Measurements from ENCODE around the gene IQGAP2.

DNA sequence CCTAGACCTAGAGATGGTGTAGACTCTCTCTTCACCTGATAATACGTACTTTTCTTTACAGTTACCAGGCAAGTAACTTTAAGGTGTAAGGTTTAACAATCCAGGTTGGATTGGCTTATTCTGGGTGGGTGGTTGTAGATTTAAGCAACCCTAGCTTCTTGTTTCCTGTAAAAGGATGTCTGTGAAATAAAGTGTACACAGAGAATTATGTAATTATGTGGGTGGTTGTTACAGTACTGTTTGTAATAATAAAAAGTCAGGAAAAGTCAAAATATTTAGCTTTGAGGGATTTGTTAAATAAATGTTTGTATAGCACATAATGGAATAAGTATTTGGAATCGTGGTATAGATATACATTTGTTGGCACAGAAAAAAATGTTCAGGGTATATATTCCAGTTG, 269.2 kb downstream of the IQGAP2 start:
- TF ChIP-seq EP300 (IDR thresholded peaks at IDR 0.05; ENCODE audit: borderline replicate concordance) (no peak), YY1 (IDR thresholded peaks at IDR 0.05; ENCODE audit: low read depth) (no peak), TAF1 (IDR thresholded peaks at IDR 0.05; ENCODE audit: low read depth) (no peak), CEBPB (IDR thresholded peaks at IDR 0.05) (no peak), TEAD4 (IDR thresholded peaks at IDR 0.05) (no peak)
- TF ChIP-seq, protein P1, sequence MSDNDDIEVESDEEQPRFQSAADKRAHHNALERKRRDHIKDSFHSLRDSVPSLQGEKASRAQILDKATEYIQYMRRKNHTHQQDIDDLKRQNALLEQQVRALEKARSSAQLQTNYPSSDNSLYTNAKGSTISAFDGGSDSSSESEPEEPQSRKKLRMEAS (IDR thresholded peaks at IDR 0.05), result no peak
- TF ChIP-seq, protein P2, sequence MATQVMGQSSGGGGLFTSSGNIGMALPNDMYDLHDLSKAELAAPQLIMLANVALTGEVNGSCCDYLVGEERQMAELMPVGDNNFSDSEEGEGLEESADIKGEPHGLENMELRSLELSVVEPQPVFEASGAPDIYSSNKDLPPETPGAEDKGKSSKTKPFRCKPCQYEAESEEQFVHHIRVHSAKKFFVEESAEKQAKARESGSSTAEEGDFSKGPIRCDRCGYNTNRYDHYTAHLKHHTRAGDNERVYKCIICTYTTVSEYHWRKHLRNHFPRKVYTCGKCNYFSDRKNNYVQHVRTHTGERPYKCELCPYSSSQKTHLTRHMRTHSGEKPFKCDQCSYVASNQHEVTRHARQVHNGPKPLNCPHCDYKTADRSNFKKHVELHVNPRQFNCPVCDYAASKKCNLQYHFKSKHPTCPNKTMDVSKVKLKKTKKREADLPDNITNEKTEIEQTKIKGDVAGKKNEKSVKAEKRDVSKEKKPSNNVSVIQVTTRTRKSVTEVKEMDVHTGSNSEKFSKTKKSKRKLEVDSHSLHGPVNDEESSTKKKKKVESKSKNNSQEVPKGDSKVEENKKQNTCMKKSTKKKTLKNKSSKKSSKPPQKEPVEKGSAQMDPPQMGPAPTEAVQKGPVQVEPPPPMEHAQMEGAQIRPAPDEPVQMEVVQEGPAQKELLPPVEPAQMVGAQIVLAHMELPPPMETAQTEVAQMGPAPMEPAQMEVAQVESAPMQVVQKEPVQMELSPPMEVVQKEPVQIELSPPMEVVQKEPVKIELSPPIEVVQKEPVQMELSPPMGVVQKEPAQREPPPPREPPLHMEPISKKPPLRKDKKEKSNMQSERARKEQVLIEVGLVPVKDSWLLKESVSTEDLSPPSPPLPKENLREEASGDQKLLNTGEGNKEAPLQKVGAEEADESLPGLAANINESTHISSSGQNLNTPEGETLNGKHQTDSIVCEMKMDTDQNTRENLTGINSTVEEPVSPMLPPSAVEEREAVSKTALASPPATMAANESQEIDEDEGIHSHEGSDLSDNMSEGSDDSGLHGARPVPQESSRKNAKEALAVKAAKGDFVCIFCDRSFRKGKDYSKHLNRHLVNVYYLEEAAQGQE (IDR thresholded peaks at IDR 0.05; ENCODE audit: low read depth), result no peak
